COR-L47 (cell line): ENCODE results near the gene UBE2R2.
"Not testable (repeated sequence)": the region's sequence is repeated elsewhere in the genome, so short reads cannot be mapped to it uniquely, and the experiment has no call there.

Source experiments
- DNase-seq: peaks from one replicate; lab custom pipeline; 2025; lab: John Stamatoyannopoulos, UW

The UBE2R2 gene

GRCh38 chr9:33799928-33800704 lies 16.8 kb upstream of the UBE2R2 start:
- no peak for DNase-seq

GRCh38 chr9:33800886-33801285 lies 16.1 kb upstream of the UBE2R2 start:
- no peak for DNase-seq

- DNase-seq, result not testable (repeated sequence)
Observed at GRCh38 chr9:33801943-33802500, 14.9 kb upstream of the UBE2R2 start.

- not testable (repeated sequence) for DNase-seq
Observed at GRCh38 chr9:33804196-33804595, 12.8 kb upstream of the UBE2R2 start.

GRCh38 chr9:33807156-33807555 lies 9.8 kb upstream of the UBE2R2 start:
- peak; percentile 68 for DNase-seq

- not testable (repeated sequence) for DNase-seq
Observed at GRCh38 chr9:33808979-33809322, 8.0 kb upstream of the UBE2R2 start.

GRCh38 chr9:33809506-33809905 lies 7.5 kb upstream of the UBE2R2 start:
- DNase-seq, result no peak

- peak; percentile 28 for DNase-seq
Observed at GRCh38 chr9:33813712-33814641, 3.0 kb upstream of the UBE2R2 start.

GRCh38 chr9:33815781-33816180 lies 1.2 kb upstream of the UBE2R2 start:
- no peak for DNase-seq

- DNase-seq, result peak; percentile 54
Observed at GRCh38 chr9:33817327-33818166, 587 bp downstream of the UBE2R2 start.

GRCh38 chr9:33818167-33818846 lies 1.3 kb downstream of the UBE2R2 start:
- DNase-seq, result no peak

GRCh38 chr9:33818847-33819500 lies 2.0 kb downstream of the UBE2R2 start:
- no peak for DNase-seq

- no peak for DNase-seq
Observed at GRCh38 chr9:33820231-33820745, 3.3 kb downstream of the UBE2R2 start.

- no peak for DNase-seq
Observed at GRCh38 chr9:33823801-33824200, 6.8 kb downstream of the UBE2R2 start.

- not testable (repeated sequence) for DNase-seq
Observed at GRCh38 chr9:33827285-33827684, 10.3 kb downstream of the UBE2R2 start.

- not testable (repeated sequence) for DNase-seq
Observed at GRCh38 chr9:33829641-33830230, 12.8 kb downstream of the UBE2R2 start.

- no peak for DNase-seq
Observed at GRCh38 chr9:33835625-33836260, 18.8 kb downstream of the UBE2R2 start.

- DNase-seq, result not testable (repeated sequence)
Observed at GRCh38 chr9:33836261-33836660, 19.3 kb downstream of the UBE2R2 start.

GRCh38 chr9:33837138-33837537 lies 20.2 kb downstream of the UBE2R2 start:
- no peak for DNase-seq

GRCh38 chr9:33840381-33840780 lies 23.4 kb downstream of the UBE2R2 start:
- DNase-seq, result no peak
